Kidney (tissue), 14 donors: ENCODE data around the gene OLFML2B. TPM values are rescaled to one million over a fixed set of nuclear protein-coding genes. Genes with fewer than 3 reads are reported as not detected.

Source experiments
- DNase-seq, 5 donors: peaks; one replicate each; pipeline ENCODE4 v3.0.0-alpha.2; 2013 to 2020
- FAIRE-seq: peaks from 2 replicates; lab custom pipeline; 2012; peaks lifted over from hg19 to GRCh38; lab: Jason Lieb, UNC
- H3K27ac ChIP-seq, 2 donors: one replicate each; pipeline ENCODE4 v1.7.0; 2013; ENCODE audit warnings: low read depth in 2 of 2, low read length in 2 of 2, inconsistent platforms in 1 of 2
- H3K27me3 ChIP-seq: one replicate; pipeline ENCODE4 v1.7.1; 2013; ENCODE audit warnings: low read length, inconsistent platforms; ENCODE audit not compliant: control insufficient read depth, insufficient read depth
- H3K36me3 ChIP-seq, 3 donors: one replicate each; pipeline versions ENCODE4 v1.7.0 to v1.7.1; 2013; ENCODE audit warnings: low read length in 3 of 3, control low read depth in 1 of 3, inconsistent platforms in 1 of 3; ENCODE audit not compliant: insufficient read depth in 3 of 3, control insufficient read depth in 2 of 3
- H3K4me1 ChIP-seq, 3 donors: one replicate each; pipeline versions ENCODE4 v1.7.0 to v1.7.1; 2013; ENCODE audit warnings: low read length in 3 of 3, inconsistent platforms in 1 of 3, low read depth in 1 of 3; ENCODE audit not compliant: control insufficient read depth in 2 of 3, insufficient read depth in 2 of 3
- H3K4me3 ChIP-seq, 3 donors: one replicate each; pipeline versions ENCODE4 v1.7.0 to v1.8.1; 2013; ENCODE audit warnings: low read length in 3 of 3, control low read depth in 1 of 3, inconsistent platforms in 1 of 3
- H3K9ac ChIP-seq, 3 donors: one replicate each; pipeline versions ENCODE4 v1.7.0 to v1.7.1; 2013; ENCODE audit warnings: low read length in 3 of 3, control low read depth in 1 of 3, inconsistent platforms in 1 of 3
- H3K9me3 ChIP-seq, 3 donors: one replicate each; pipeline versions ENCODE4 v1.7.0 to v1.7.1; 2013; ENCODE audit warnings: low read length in 3 of 3, control low read depth in 1 of 3, inconsistent platforms in 1 of 3; ENCODE audit not compliant: control insufficient read depth in 2 of 3, insufficient read depth in 1 of 3
- intact Hi-C: fragments of 100-400 bp; cut with DNase I; formaldehyde crosslinking; loops from one replicate; pipeline ENCODE4 v1.11.1; 2022
- polyA plus RNA-seq: library from polyadenylated mRNA; stranded (reverse); fragments of 350-450 nt; fragmentation: Illumina TruSeq; extraction: RNeasy Lipid Tissue Mini Kit (QIAGEN cat#74804); gene quantifications from one replicate; pipeline ENCODE4 v1.2.3, GENCODE V29; 2014; ENCODE audit warnings: low read depth, low replicate concordance; ENCODE audit not compliant: insufficient read depth
- total RNA-seq: library from RNA; stranded (reverse); fragmentation: NEBNext Ultra II Directional; extraction: Animal tissue kit (Norgen Biotek cat#: 25700); gene quantifications from one replicate; pipeline ENCODE4 v1.2.1, GENCODE V29; 2021
- TF ChIP-seq, protein P1 (sequence below): IDR thresholded peaks from 3 replicates; pipeline ENCODE4 v1.5.1; 2012; ENCODE audit warnings: mild to moderate bottlenecking, moderate library complexity, borderline replicate concordance; ENCODE audit not compliant: insufficient read depth; ENCODE audit errors: extremely low read depth
- donor health status: control.
- donor health status: control.
- donor health status: control.
- donor health status: control.
- donor health status: control.
- donor health status: DM: yes; HTN: yes; CAD: no.
- donor health status: Normal renal cell carcinoma (clear cell type).

Gene OLFML2B
- total and polyA plus RNA-seq, 2 donors from 2014 or later, result 2.9 to 6.7 TPM

DNA sequence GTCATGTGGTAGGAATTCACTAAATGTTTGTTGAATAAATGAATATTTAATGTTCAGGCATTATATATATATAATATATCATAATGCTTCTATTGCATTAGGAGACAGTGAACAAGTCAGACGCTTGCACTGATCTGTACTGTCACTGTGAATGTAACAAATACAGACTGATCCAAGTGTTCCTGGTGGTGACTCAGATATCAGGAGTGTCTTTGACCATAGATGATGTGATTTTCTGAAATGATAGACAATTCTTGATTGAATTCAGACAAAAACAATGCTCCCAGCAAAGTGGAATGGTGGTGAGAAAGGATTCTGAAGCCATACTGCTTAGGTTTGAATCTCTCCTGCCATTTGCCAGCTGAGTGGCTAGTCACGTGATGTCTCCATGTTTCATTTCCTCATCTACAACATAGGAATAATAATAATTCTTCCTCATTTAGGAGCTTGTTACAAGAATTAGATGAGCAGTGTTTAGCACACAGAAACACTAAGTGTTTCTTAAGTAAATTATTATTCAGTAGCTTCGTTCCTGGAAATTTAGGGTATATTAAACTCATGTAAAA, 71.0 kb downstream of the OLFML2B start:
- TF ChIP-seq, protein P1, sequence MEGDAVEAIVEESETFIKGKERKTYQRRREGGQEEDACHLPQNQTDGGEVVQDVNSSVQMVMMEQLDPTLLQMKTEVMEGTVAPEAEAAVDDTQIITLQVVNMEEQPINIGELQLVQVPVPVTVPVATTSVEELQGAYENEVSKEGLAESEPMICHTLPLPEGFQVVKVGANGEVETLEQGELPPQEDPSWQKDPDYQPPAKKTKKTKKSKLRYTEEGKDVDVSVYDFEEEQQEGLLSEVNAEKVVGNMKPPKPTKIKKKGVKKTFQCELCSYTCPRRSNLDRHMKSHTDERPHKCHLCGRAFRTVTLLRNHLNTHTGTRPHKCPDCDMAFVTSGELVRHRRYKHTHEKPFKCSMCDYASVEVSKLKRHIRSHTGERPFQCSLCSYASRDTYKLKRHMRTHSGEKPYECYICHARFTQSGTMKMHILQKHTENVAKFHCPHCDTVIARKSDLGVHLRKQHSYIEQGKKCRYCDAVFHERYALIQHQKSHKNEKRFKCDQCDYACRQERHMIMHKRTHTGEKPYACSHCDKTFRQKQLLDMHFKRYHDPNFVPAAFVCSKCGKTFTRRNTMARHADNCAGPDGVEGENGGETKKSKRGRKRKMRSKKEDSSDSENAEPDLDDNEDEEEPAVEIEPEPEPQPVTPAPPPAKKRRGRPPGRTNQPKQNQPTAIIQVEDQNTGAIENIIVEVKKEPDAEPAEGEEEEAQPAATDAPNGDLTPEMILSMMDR, result no peak
- H3K27ac ChIP-seq, result no peak overlapping the region
- DNase-seq (no peak), FAIRE-seq (no peak)
- H3K4me3 ChIP-seq, result no peak overlapping the region
- H3K4me1 ChIP-seq, result no peaks in the 10 kb centered on the region
- H3K27me3 ChIP-seq, result no peaks in the 10 kb centered on the region
- H3K9ac ChIP-seq, result no peak overlapping the region
- no peaks in the 10 kb centered on the region for H3K36me3 ChIP-seq
- H3K9me3 ChIP-seq, result no peaks in the 10 kb centered on the region
- intact Hi-C loops, result no loop called here

DNA sequence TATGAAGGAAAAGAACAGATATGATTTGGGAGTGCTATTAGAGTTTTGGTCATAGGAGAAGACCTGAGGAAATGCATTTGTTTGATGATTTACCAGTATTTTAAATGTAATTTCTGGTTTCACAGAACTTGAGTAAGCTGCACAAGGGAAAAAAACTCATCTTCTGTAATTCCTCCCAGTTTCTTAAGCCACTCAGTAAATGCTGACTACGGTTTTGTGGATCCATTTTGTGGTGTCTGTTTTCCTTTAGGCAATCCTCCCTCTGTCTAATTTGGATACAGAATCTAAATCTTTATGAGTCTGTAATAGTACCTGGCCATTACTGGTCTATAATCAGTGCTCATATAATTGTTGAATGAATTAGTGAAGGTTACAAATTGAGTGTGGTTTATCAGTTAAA, 72.0 kb downstream of the OLFML2B start:
- FAIRE-seq (no peak), DNase-seq (no peak)
- H3K27me3 ChIP-seq, result no peaks in the 10 kb centered on the region
- H3K27ac ChIP-seq, result no peak overlapping the region
- no peaks in the 10 kb centered on the region for H3K36me3 ChIP-seq
- no peaks in the 10 kb centered on the region for H3K9me3 ChIP-seq
- H3K9ac ChIP-seq, result no peak overlapping the region
- TF ChIP-seq, protein P1, result no peak
- H3K4me3 ChIP-seq, result no peak overlapping the region
- H3K4me1 ChIP-seq, result no peaks in the 10 kb centered on the region
- intact Hi-C loops, result no loop called here

DNA sequence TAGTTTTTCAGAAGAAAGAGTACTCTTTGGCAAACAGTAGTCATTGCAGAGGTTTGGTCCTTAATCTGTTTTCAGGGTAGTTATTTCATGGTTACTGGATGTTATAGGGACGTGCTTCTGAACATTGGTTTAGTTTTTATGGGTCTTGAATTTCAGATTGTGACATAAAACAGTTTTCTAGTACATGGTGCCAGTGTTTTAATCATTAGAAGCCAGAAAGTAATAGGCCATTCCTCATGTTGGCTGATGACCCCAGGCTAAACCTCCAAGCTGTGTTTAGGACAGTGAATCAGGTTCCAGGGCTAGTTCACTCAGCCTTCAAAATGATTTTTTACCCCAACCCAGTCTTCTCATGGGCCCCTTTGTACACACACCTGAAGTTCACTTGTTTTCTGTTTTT, 73.3 kb downstream of the OLFML2B start:
- FAIRE-seq, result no peak
- Histone ChIP-seq H3K27ac (no peak overlapping the region), H3K9ac (no peak overlapping the region), H3K27me3 (no peaks in the 10 kb centered on the region), H3K36me3 (no peaks in the 10 kb centered on the region), H3K4me3 (no peak overlapping the region), H3K9me3 (no peaks in the 10 kb centered on the region), H3K4me1 (no peaks in the 10 kb centered on the region)
- DNase-seq, result no peak
- TF ChIP-seq, protein P1, result no peak
- intact Hi-C loops, result no loop called here

DNA sequence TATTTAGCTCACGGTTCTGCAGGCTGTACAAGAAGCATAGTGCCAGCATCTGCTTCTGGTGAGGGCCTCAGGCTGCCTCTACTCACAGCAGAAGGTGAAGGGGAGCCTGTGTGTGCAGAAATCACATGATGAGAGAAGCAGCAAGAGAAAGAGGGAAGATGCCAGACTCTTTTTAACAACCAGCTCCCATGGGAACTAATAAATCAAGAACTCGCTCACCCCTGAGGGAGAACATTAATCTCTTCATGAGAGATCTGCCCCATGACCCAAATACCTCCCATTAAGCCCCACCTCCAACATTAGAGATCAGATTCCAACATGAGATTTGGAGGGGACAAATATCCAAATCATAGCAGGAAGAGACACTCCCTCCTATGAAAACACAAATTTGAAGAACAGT, 74.1 kb downstream of the OLFML2B start:
- intact Hi-C loops, result no loop called here

More for the DNA sequence above, 74.1 kb downstream of the OLFML2B start:
- peak in 2 of 5 donors; percentile 44 for DNase-seq
- Histone ChIP-seq H3K9me3 (no peaks in the 10 kb centered on the region), H3K27ac (no peak overlapping the region), H3K9ac (no peak overlapping the region), H3K4me1 (no peaks in the 10 kb centered on the region), H3K36me3 (peaks cover 0 to 2% (median 0%) of the 10 kb centered on the region in 3 donors), H3K4me3 (no peak overlapping the region), H3K27me3 (no peaks in the 10 kb centered on the region)
- TF ChIP-seq, protein P1, result no peak
- FAIRE-seq, result no peak
